Thymus (tissue), 11 donors: ENCODE data around the gene ITPR1. TPM values are rescaled to one million over a fixed set of nuclear protein-coding genes. Genes with fewer than 3 reads are reported as not detected.
"Not testable (repeated sequence)": the region's sequence is repeated elsewhere in the genome, so short reads cannot be mapped to it uniquely, and the experiment has no call there.

Source experiments
- DNase-seq, 9 donors: peaks; one replicate each; pipeline ENCODE4 v3.0.0-alpha.2; 2013; ENCODE audit warnings: low spot score in 9 of 9, low read depth in 6 of 9, missing footprints in 1 of 9
- H3K27ac ChIP-seq, 2 donors: one replicate each; pipeline ENCODE4 v1.5.1; 2013; ENCODE audit warnings: control low read depth in 1 of 2, low read depth in 1 of 2, low read length in 1 of 2, mild to moderate bottlenecking in 1 of 2, moderate library complexity in 1 of 2
- H3K27me3 ChIP-seq, 2 donors: one replicate each; pipeline ENCODE4 v1.5.1; 2013; ENCODE audit warnings: low read length in 1 of 2; ENCODE audit not compliant: control insufficient read depth in 2 of 2, insufficient read depth in 1 of 2
- H3K36me3 ChIP-seq, 2 donors: one replicate each; pipeline ENCODE4 v1.5.1; 2013; ENCODE audit warnings: low read length in 1 of 2, mild to moderate bottlenecking in 1 of 2, moderate library complexity in 1 of 2; ENCODE audit not compliant: control insufficient read depth in 2 of 2, insufficient read depth in 2 of 2
- H3K4me1 ChIP-seq, 2 donors: one replicate each; pipeline ENCODE4 v1.5.1; 2013; ENCODE audit warnings: low read length in 2 of 2; ENCODE audit not compliant: control insufficient read depth in 2 of 2, insufficient read depth in 2 of 2
- H3K4me3 ChIP-seq, 2 donors: one replicate each; pipeline ENCODE4 v1.5.1; 2013; ENCODE audit warnings: low read length in 2 of 2, control low read depth in 1 of 2, mild to moderate bottlenecking in 1 of 2
- H3K9me3 ChIP-seq, 2 donors: one replicate each; pipeline ENCODE4 v1.5.1; 2013; ENCODE audit warnings: low read length in 1 of 2, mild to moderate bottlenecking in 1 of 2; ENCODE audit not compliant: control insufficient read depth in 2 of 2, insufficient read depth in 1 of 2
- WGBS: extraction: QIAGEN DNeasy Blood & Tissue Kit; methylation state at CpG from one replicate; pipeline ENCODE4 v1.1.7; 2013; 5-methylcytosine and 5-hydroxymethylcytosine counted together
- polyA plus RNA-seq: library from polyadenylated mRNA; stranded (reverse); fragments of 200-250 nt; gene quantifications from one replicate; pipeline ENCODE4 v1.2.3, GENCODE V29; 2013
- total RNA-seq: library from RNA; stranded (reverse); fragments of 120-200 nt; gene quantifications from one replicate; pipeline ENCODE4 v1.2.4, GENCODE V29; 2013
- donor health status: healthy.

The ITPR1 gene
- total and polyA plus RNA-seq, 2 donors = 23.9 to 36.6 TPM

GRCh38 chr3:4587061-4587837 is 94.1 kb downstream of the ITPR1 start:
- Histone ChIP-seq H3K4me1 (peaks cover 5 to 24% of the 10 kb centered on the region in 2 donors), H3K36me3 (no peaks in the 10 kb centered on the region), H3K27me3 (no peaks in the 10 kb centered on the region), H3K9me3 (no peaks in the 10 kb centered on the region), H3K4me3 (no peak overlapping the region), H3K27ac (no peak overlapping the region)
- WGBS = 89% methylated on average over 8 of the region's 8 CpGs
- DNase-seq = no peak

- Histone ChIP-seq H3K27ac (no peak overlapping the region), H3K36me3 (no peaks in the 10 kb centered on the region), H3K27me3 (no peaks in the 10 kb centered on the region), H3K4me3 (no peak overlapping the region), H3K9me3 (no peaks in the 10 kb centered on the region), H3K4me1 (peaks cover 5 to 23% of the 10 kb centered on the region in 2 donors)
- DNase-seq = no peak
Observed at GRCh38 chr3:4587838-4588105, 94.6 kb downstream of the ITPR1 start.

GRCh38 chr3:4588466-4588865 is 95.3 kb downstream of the ITPR1 start:
- Histone ChIP-seq H3K27ac (no peak overlapping the region), H3K4me1 (peaks cover 5 to 20% of the 10 kb centered on the region in 2 donors), H3K4me3 (no peak overlapping the region), H3K27me3 (no peaks in the 10 kb centered on the region), H3K36me3 (no peaks in the 10 kb centered on the region), H3K9me3 (no peaks in the 10 kb centered on the region)
- DNase-seq = no peak
- 98% methylated on average over 4 of the region's 4 CpGs for WGBS

- Histone ChIP-seq H3K27ac (no peak overlapping the region), H3K36me3 (no peaks in the 10 kb centered on the region)
Observed at GRCh38 chr3:4589475-4590097, 96.4 kb downstream of the ITPR1 start.

GRCh38 chr3:4590849-4591248 is 97.7 kb downstream of the ITPR1 start:
- DNase-seq, H3K4me3 ChIP-seq, H3K4me1 ChIP-seq, H3K36me3 ChIP-seq, H3K27me3 ChIP-seq, H3K9me3 ChIP-seq, H3K27ac ChIP-seq: not testable (repeated sequence)
- WGBS = over 99% methylated on average over 2 of the region's 2 CpGs

More at GRCh38 chr3:4589475-4590097, 96.4 kb downstream of the ITPR1 start:
- Histone ChIP-seq H3K4me3 (no peak overlapping the region), H3K9me3 (no peaks in the 10 kb centered on the region), H3K4me1 (peaks cover 4 to 14% of the 10 kb centered on the region in 2 donors), H3K27me3 (no peaks in the 10 kb centered on the region)
- DNase-seq = no peak
- 97% methylated on average over 4 of the region's 4 CpGs for WGBS

GRCh38 chr3:4591669-4592068 is 98.5 kb downstream of the ITPR1 start:
- no peaks in the 10 kb centered on the region for H3K9me3 ChIP-seq
- no peak overlapping the region for H3K4me3 ChIP-seq
- H3K4me1 ChIP-seq = peaks cover 0 to 4% of the 10 kb centered on the region in 2 donors
- H3K27ac ChIP-seq = no peak overlapping the region
- DNase-seq = no peak
- 88% methylated on average over 3 of the region's 3 CpGs for WGBS
- H3K36me3 ChIP-seq = no peaks in the 10 kb centered on the region
- no peaks in the 10 kb centered on the region for H3K27me3 ChIP-seq

GRCh38 chr3:4593014-4593413 is 99.9 kb downstream of the ITPR1 start:
- WGBS = 99% methylated on average over 5 of the region's 5 CpGs
- DNase-seq = no peak
- no peaks in the 10 kb centered on the region for H3K27me3 ChIP-seq
- no peak overlapping the region for H3K4me3 ChIP-seq
- no peaks in the 10 kb centered on the region for H3K4me1 ChIP-seq
- H3K36me3 ChIP-seq = no peaks in the 10 kb centered on the region
- H3K27ac ChIP-seq = no peak overlapping the region
- H3K9me3 ChIP-seq = no peaks in the 10 kb centered on the region

GRCh38 chr3:4595710-4596113 is 102.6 kb downstream of the ITPR1 start:
- WGBS = 94% methylated on average over 6 of the region's 6 CpGs
- no peak overlapping the region for H3K4me3 ChIP-seq
- DNase-seq = no peak
- no peaks in the 10 kb centered on the region for H3K27me3 ChIP-seq
- H3K9me3 ChIP-seq = no peaks in the 10 kb centered on the region
- H3K36me3 ChIP-seq = no peaks in the 10 kb centered on the region
- H3K27ac ChIP-seq = no peak overlapping the region
- H3K4me1 ChIP-seq = no peaks in the 10 kb centered on the region

- no peaks in the 10 kb centered on the region for H3K9me3 ChIP-seq
- no peaks in the 10 kb centered on the region for H3K27me3 ChIP-seq
- no peak for DNase-seq
- no peaks in the 10 kb centered on the region for H3K4me1 ChIP-seq
- H3K4me3 ChIP-seq = no peak overlapping the region
- no peaks in the 10 kb centered on the region for H3K36me3 ChIP-seq
- 66% methylated on average over 3 of the region's 3 CpGs for WGBS
- H3K27ac ChIP-seq = no peak overlapping the region
Observed at GRCh38 chr3:4596612-4597011, 103.5 kb downstream of the ITPR1 start.
